Epidermal melanocyte (primary cell): ENCODE data around the gene ANO4.

Source experiments
- DNase-seq: peaks from one replicate; pipeline ENCODE4 v3.0.0; 2011; ENCODE audit warnings: low spot score; ENCODE audit not compliant: insufficient read length

Gene ANO4

GRCh38 chr12:100801320-100801719 is 6.7 kb downstream of the ANO4 start:
- no peak for DNase-seq

GRCh38 chr12:100808777-100809176 is 14.2 kb downstream of the ANO4 start:
- no peak for DNase-seq

GRCh38 chr12:100820314-100820713 is 25.7 kb downstream of the ANO4 start:
- no peak for DNase-seq

- DNase-seq = no peak
Measured at GRCh38 chr12:100823963-100824362, 29.4 kb downstream of the ANO4 start.

GRCh38 chr12:100824476-100824875 is 29.9 kb downstream of the ANO4 start:
- DNase-seq = no peak

DNA sequence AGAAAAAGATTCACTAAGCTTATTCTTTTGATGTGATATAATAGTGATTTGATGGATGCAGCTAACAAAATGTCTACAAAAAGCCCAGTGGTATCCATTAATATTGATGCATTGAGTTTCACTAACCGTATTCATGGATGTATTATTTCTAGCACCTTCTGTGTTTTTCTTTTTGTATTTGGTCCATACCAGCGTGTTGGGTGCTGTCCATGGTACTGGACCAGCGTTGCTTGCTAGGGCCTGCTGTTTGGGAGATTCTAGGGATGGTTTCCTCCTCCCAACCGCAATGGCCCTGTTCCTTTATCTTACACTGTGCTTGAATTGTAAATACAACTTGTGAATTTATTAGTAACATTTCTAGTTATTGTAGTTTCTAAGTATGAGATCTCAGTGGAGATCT is 31.7 kb downstream of the ANO4 start:
- DNase-seq = no peak

DNA sequence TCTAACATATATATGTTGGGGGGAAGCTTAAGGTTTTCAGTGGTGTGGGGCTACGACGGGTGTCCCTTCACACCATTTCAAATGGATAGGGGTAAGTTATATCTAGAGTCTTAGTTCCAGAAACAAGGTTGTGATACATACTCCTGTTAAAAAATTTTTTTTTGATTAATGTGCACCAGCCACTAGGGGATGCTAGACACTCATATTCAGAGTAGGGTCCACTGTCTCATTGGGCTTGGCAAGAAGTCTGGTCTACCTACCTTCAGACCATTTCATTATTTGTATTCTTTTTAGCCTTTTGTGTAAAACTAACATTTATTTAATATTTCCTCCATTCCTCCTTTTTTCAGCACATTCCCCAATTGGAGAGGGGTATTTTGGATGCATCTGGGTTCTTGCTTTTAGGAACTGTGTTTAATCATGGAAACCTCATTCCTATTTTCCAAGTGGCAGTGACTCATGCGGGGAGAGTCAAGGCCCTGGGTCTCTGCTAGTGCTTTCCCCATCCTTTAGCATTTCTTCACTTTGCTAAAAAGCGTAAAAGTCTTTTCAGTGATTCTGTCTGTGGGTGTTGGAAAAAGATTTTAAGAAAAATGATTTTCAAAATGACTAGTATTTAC is 33.4 kb downstream of the ANO4 start:
- DNase-seq = no peak

DNA sequence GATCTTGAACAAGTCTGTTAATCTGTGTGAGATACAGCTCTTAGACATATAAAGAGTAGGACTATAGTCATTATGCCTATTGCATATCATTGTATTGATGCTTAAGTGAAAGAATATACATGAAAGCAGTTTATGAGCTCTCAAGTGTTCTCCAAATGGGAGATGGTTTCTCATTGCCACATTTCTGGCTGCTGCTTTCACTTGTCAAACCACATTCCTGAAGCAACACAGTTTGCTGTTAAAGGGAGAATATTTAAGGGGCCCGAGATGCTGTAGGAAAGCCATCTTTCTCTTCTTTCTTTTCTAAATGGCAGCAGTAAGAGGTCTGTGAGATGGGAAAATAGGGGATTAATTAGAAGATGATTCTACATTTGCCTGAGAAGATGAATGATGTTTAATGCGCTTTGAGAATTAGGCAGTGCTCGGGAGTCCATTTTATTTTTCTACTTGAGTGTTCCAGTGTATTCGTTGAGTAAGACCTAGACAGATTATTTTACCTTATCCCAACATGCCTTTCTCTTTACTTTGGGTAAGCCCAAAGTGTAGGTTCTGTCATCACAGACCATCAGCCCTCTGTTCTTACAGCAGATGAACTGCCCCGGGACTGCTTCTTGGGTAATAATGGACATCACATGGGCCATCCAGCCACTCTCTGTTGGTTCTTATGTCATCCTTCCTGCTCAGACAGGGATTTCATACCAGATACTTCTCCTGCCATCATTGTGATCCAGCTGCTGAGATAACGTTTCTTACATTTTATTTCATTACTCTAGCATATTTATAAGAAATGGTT is 35.6 kb downstream of the ANO4 start:
- DNase-seq = no peak

DNA sequence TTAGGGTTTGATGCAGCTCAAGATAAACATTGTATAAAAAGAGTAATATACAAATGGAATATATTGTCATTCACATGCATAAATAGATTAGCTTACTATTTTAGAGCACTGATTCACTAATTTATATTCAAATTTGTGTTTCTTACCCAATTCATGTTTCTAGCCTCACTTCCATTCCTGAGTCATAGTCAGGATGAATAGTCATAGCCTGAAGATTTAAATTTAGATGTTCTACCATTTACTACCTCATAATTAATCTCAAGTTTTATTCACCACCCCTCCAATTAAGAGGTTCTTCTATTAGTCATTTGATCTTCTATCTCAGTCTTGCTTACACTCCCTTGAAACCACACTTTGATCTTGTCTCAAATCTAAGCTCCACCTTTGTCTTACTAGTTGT is 38.7 kb downstream of the ANO4 start:
- DNase-seq = no peak

DNA sequence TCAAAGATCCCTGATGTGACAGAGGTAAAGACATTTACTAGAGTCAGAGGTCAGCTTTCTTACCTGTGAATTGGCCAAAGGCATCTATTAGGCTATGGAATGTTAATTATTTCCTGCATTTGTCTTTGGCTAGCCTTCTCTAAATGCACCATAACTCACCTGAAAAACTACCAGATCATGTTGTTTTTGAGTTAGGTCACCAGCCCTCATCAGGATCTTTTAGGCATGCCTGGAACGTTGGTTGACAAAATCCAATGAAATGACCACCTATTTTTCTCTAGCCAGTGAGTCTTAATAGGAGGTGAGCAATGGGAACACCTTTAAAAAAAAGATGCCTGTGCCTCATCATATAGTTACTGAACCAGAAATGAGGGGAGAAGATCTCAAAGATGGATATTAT is 46.2 kb downstream of the ANO4 start:
- DNase-seq = no peak

DNA sequence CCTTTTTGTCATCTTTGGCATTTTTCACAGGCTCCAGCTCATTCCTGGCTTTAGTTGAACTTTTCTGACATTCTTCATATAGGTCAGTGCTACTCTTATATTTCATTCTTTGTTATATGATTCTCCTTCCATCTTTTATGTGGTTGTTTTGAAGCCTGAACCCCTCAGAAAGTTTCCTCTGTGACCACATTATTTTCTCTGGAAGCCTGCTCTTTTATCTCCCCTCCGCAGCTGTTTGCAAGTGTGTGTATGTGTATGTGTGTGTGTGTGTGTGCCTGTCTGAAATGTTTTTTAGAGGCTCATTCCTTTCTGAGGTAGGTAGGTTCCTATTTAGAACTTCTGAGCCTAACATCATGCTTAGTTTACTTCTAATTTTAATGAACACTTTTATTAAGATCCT is 47.6 kb downstream of the ANO4 start:
- DNase-seq = no peak

- DNase-seq = no peak
Measured at GRCh38 chr12:100843061-100843460, 48.5 kb downstream of the ANO4 start.

GRCh38 chr12:100845095-100845494 is 50.5 kb downstream of the ANO4 start:
- no peak for DNase-seq

- DNase-seq = no peak
Measured at GRCh38 chr12:100851637-100852036, 57.1 kb downstream of the ANO4 start.

GRCh38 chr12:100857418-100857817 is 62.8 kb downstream of the ANO4 start:
- DNase-seq = no peak

GRCh38 chr12:100857971-100858370 is 63.4 kb downstream of the ANO4 start:
- no peak for DNase-seq

GRCh38 chr12:100858656-100859055 is 64.1 kb downstream of the ANO4 start:
- DNase-seq = no peak

- no peak for DNase-seq
Measured at GRCh38 chr12:100859063-100859627, 64.6 kb downstream of the ANO4 start.

DNA sequence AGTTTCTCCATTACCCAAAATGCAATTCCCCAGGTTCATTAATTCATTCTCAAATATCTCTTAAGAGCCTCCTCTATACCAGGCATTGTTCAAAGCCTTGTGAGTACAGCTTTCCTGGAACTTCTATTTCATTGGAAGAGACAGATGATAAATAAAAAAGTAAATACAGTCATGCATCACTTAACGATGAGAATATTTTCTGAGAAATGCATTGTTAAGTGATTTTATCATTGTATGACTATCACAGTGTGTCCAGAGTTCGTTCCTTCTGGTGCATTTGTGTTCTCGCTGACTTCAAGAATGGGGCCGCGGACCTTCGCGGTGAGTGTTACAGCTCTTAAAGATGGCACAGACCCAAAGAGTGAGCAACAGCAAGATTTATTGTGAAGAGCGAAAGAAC is 66.0 kb downstream of the ANO4 start:
- DNase-seq = no peak

DNA sequence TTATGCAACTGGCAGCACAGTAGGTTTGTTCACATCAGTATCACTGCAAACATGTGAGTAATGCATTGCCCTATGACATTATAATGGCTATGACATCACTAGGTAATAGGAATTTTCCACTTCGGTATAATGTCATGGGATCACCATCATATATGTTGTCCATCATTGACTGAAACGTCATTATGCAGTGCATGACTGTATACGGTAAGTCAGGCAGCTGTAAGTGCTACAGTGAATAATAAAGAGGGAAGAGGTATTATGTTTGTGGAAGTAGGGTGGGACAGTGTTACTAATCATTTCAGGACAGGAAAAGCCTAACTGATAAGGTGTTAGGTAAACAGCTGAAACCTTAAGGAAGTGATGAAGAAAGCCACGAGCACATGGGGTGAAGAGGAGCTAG is 68.1 kb downstream of the ANO4 start:
- no peak for DNase-seq

GRCh38 chr12:100864366-100864765 is 69.8 kb downstream of the ANO4 start:
- DNase-seq = no peak

GRCh38 chr12:100867639-100868393 is 73.2 kb downstream of the ANO4 start:
- no peak for DNase-seq
